Tibial nerve (tissue), 4 donors: ENCODE data around the gene SEC23B. TPM values are rescaled to one million over a fixed set of nuclear protein-coding genes. Genes with fewer than 3 reads are reported as not detected.
"Not testable (repeated sequence)": the region's sequence is repeated elsewhere in the genome, so short reads cannot be mapped to it uniquely, and the experiment has no call there.

Source experiments
- DNase-seq, 2 donors: peaks; one replicate each; pipeline ENCODE4 v3.0.0-alpha.2; 2019; ENCODE audit warnings: low spot score in 2 of 2
- H3K27ac ChIP-seq, 4 donors: fragments of 200-600 bp; sonication (generic) in 3 of 4; one replicate each; pipeline ENCODE4 v1.5.1; 2017 to 2019; ENCODE audit warnings: mild to moderate bottlenecking in 1 of 4
- H3K27me3 ChIP-seq, 2 donors: fragments of 200-600 bp; sonication (generic) in 1 of 2; one replicate each; pipeline versions ENCODE4 v1.5.1 to v1.6.0; 2017 to 2019
- H3K36me3 ChIP-seq, 3 donors: fragments of 200-600 bp; sonication (generic); one replicate each; pipeline ENCODE4 v1.5.1; 2018 to 2019
- H3K4me1 ChIP-seq, 4 donors: fragments of 200-600 bp; sonication (generic) in 3 of 4; one replicate each; pipeline ENCODE4 v1.5.1; 2017 to 2019
- H3K4me3 ChIP-seq, 4 donors: fragments of 200-600 bp; sonication (generic) in 3 of 4; one replicate each; pipeline ENCODE4 v1.5.1; 2017 to 2019; ENCODE audit warnings: mild to moderate bottlenecking in 1 of 4, moderate library complexity in 1 of 4
- H3K9me3 ChIP-seq, 4 donors: fragments of 200-600 bp; sonication (generic) in 3 of 4; one replicate each; pipeline ENCODE4 v1.5.1; 2017 to 2019
- CTCF ChIP-seq, 5 experiments: fragments of 200-600 bp in 3 of 5; fragments of 450-650 bp in 2 of 5; sonication (generic) in 3 of 5; IDR thresholded peaks; one replicate each; pipeline ENCODE4 v1.5.1; 2016 to 2019; ENCODE audit warnings: antibody characterized with exemption in 5 of 5, mild to moderate bottlenecking in 3 of 5, moderate library complexity in 2 of 5
- EP300 ChIP-seq, 2 donors: sonication (generic); formaldehyde crosslinking; IDR thresholded peaks; one replicate each; pipeline ENCODE4 v1.6.1; 2017; ENCODE audit warnings: antibody characterized with exemption in 2 of 2, mild to moderate bottlenecking in 1 of 2
- POLR2A ChIP-seq, 2 donors: fragments of 450-650 bp; IDR thresholded peaks; one replicate each; pipeline ENCODE4 v1.6.1; 2017; ENCODE audit warnings: antibody characterized with exemption in 2 of 2, mild to moderate bottlenecking in 2 of 2, moderate library complexity in 2 of 2
- WGBS, 2 donors: methylation state at CpG; one replicate each; pipeline ENCODE4 v1.1.5; 2018; 5-methylcytosine and 5-hydroxymethylcytosine counted together
- total RNA-seq, 4 donors: library from RNA; depleted of rRNA; stranded (reverse); fragments of >200 nt; gene quantifications; one replicate each; pipeline ENCODE4 v1.1.0, GENCODE V29; 2016

The SEC23B gene
- total RNA-seq, 4 donors from 2014 or later, result 21.4 to 48.1 (median 30.5) TPM

GRCh38 chr20:18524646-18525045 is 16.9 kb downstream of the SEC23B start:
- Histone ChIP-seq H3K27ac (no peak overlapping the region), H3K4me1 (no peaks in the 10 kb centered on the region), H3K4me3 (no peak overlapping the region), H3K36me3 (peaks cover 0 to 69% (median 26%) of the 10 kb centered on the region in 3 donors), H3K9me3 (no peaks in the 10 kb centered on the region), H3K27me3 (no peaks in the 10 kb centered on the region)
- 91 to 100% methylated on average over 1 of the region's 1 CpG for WGBS, 2 donors
- TF ChIP-seq EP300 (IDR thresholded peaks at IDR 0.05) (no peak), CTCF (IDR thresholded peaks at IDR 0.05) (no peak), POLR2A (IDR thresholded peaks at IDR 0.05) (no peak)
- no peak for DNase-seq

GRCh38 chr20:18526761-18527160 is 19.0 kb downstream of the SEC23B start:
- peaks cover 0 to 84% (median 35%) of the 10 kb centered on the region in 3 donors for H3K36me3 ChIP-seq
- DNase-seq, H3K27ac ChIP-seq, H3K27me3 ChIP-seq, H3K9me3 ChIP-seq, H3K4me1 ChIP-seq, H3K4me3 ChIP-seq: not testable (repeated sequence)
- WGBS, 2 donors, result 79 to 81% methylated on average over 14 of the region's 14 CpGs

GRCh38 chr20:18527339-18527738 is 19.6 kb downstream of the SEC23B start:
- 90 to 95% methylated on average over 2 of the region's 2 CpGs for WGBS, 2 donors
- Histone ChIP-seq H3K36me3 (peaks cover 0 to 90% (median 37%) of the 10 kb centered on the region in 3 donors), H3K27me3 (no peaks in the 10 kb centered on the region), H3K4me1 (no peaks in the 10 kb centered on the region), H3K27ac (no peak overlapping the region), H3K9me3 (no peaks in the 10 kb centered on the region), H3K4me3 (no peak overlapping the region)
- TF ChIP-seq CTCF (IDR thresholded peaks at IDR 0.05) (no peak), EP300 (IDR thresholded peaks at IDR 0.05) (no peak), POLR2A (IDR thresholded peaks at IDR 0.05) (no peak)
- DNase-seq, result no peak

DNA sequence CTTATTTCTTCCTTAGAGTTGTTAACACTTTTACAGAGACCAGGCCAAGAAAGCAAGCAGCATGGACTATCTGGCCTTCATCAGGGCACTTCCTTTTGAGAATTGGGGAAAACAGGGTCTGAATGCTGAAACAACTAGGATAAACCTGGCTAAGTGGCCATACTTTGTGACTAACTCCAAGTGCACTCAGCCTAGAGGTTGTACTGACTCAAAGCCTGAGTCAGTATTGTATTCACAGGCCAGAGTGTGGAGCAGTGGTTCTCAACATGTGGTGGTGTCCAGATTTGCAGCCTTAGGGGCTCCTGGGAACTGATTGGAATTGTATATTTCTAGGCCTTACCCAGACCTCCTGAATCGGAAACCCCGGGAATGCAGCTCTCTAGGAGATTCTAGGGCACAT is 20.1 kb downstream of the SEC23B start:
- Histone ChIP-seq H3K27me3 (no peaks in the 10 kb centered on the region), H3K9me3 (no peaks in the 10 kb centered on the region), H3K36me3 (peaks cover 0 to 95% (median 37%) of the 10 kb centered on the region in 3 donors), H3K4me3 (no peak overlapping the region), H3K4me1 (no peaks in the 10 kb centered on the region), H3K27ac (no peak overlapping the region)
- WGBS, 2 donors, result 85 to 97% methylated on average over 2 of the region's 2 CpGs
- DNase-seq, result no peak
- no peak for TF ChIP-seq POLR2A (IDR thresholded peaks at IDR 0.05)
- no peak for TF ChIP-seq CTCF (IDR thresholded peaks at IDR 0.05)
- TF ChIP-seq EP300 (IDR thresholded peaks at IDR 0.05), result no peak

- no peaks in the 10 kb centered on the region for H3K27me3 ChIP-seq
- no peaks in the 10 kb centered on the region for H3K9me3 ChIP-seq
- peaks cover 0 to 100% (median 37%) of the 10 kb centered on the region in 3 donors for H3K36me3 ChIP-seq
- H3K4me1 ChIP-seq, result no peaks in the 10 kb centered on the region
- TF ChIP-seq EP300 (IDR thresholded peaks at IDR 0.05), result no peak
- no peak overlapping the region for H3K27ac ChIP-seq
- DNase-seq, result no peak
- H3K4me3 ChIP-seq, result no peak overlapping the region
These were observed 21.3 kb downstream of the SEC23B start for GRCh38 chr20:18529041-18529440.

GRCh38 chr20:18532626-18533025 is 24.9 kb downstream of the SEC23B start:
- no peaks in the 10 kb centered on the region for H3K27me3 ChIP-seq
- H3K4me1 ChIP-seq, result no peaks in the 10 kb centered on the region
- no peak for TF ChIP-seq POLR2A (IDR thresholded peaks at IDR 0.05)
- no peak for TF ChIP-seq EP300 (IDR thresholded peaks at IDR 0.05)
- no peak for TF ChIP-seq CTCF (IDR thresholded peaks at IDR 0.05)
- H3K9me3 ChIP-seq, result no peaks in the 10 kb centered on the region
- no peak overlapping the region for H3K4me3 ChIP-seq
- peaks cover 0 to 100% (median 31%) of the 10 kb centered on the region in 3 donors for H3K36me3 ChIP-seq
- no peak overlapping the region for H3K27ac ChIP-seq
- 86 to 87% methylated on average over 6 of the region's 6 CpGs for WGBS, 2 donors
- no peak for DNase-seq
